ENCODE data around the gene IFT81. TPM values are rescaled to one million over a fixed set of nuclear protein-coding genes. Genes with fewer than 3 reads are reported as not detected.

IFT81 gene
- polyA plus RNA-seq, 1 of the 3 experiments (the other 2 are of a cell fraction): 7.9 TPM

DNA sequence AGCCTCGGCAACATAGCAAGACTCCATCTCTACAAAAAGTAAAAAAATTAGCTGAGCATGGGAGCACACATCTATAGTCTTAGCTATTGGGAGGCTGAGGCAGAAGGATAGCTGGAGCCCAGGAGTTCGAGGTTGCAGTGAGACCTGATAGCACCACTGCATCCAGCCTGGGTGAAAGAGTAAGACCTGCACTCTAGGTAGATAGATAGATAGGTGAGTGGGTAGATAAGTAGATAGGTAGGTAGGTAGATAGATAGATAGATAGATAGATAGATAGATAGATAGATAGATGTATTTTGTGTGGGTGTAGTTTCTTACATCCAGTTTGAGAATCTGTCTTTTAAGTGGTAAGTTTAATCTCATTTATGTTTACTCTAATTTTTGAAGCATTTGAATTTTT is 72.8 kb downstream of the IFT81 start:
- no peaks in the 10 kb centered on the region for H3K27me3 ChIP-seq (ENCODE audit: insufficient read depth)
- no peak overlapping the region for H3K4me3 ChIP-seq (ENCODE audit: low read depth in 2 of 2, low read length in 1 of 2)
- peaks cover 15 to 20% of the 10 kb centered on the region in 2 experiments for H3K36me3 ChIP-seq (replicated peaks in 1 of 2; ENCODE audit: control insufficient read depth in 1 of 2, insufficient read depth in 2 of 2, low read length in 1 of 2)
- H2AFZ ChIP-seq (ENCODE audit: low read depth): no peak overlapping the region
- no peak overlapping the region for H3K4me2 ChIP-seq
- no peak overlapping the region for H3K27ac ChIP-seq (ENCODE audit: low read depth in 2 of 2, low read length in 1 of 2)
- WGBS (ENCODE audit: low lambda C conversion rate): 90% methylated on average over 2 of the region's 2 CpGs
- no peaks in the 10 kb centered on the region for H3K79me2 ChIP-seq (ENCODE audit: insufficient read depth)
- DNase-seq: no peak
- TF ChIP-seq, protein P1, sequence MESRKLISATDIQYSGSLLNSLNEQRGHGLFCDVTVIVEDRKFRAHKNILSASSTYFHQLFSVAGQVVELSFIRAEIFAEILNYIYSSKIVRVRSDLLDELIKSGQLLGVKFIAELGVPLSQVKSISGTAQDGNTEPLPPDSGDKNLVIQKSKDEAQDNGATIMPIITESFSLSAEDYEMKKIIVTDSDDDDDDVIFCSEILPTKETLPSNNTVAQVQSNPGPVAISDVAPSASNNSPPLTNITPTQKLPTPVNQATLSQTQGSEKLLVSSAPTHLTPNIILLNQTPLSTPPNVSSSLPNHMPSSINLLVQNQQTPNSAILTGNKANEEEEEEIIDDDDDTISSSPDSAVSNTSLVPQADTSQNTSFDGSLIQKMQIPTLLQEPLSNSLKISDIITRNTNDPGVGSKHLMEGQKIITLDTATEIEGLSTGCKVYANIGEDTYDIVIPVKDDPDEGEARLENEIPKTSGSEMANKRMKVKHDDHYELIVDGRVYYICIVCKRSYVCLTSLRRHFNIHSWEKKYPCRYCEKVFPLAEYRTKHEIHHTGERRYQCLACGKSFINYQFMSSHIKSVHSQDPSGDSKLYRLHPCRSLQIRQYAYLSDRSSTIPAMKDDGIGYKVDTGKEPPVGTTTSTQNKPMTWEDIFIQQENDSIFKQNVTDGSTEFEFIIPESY (IDR thresholded peaks at IDR 0.05; ENCODE audit: borderline replicate concordance, low read depth): no peak
- no peak for TF ChIP-seq MEF2A (IDR thresholded peaks at IDR 0.05; ENCODE audit: borderline replicate concordance, low read depth)
- TF ChIP-seq REST (IDR thresholded peaks at IDR 0.05; ENCODE audit: low read depth, low read length): no peak
- TF ChIP-seq NRF1 (IDR thresholded peaks at IDR 0.05; ENCODE audit: low read depth, low read length): no peak
- TF ChIP-seq GABPA (IDR thresholded peaks at IDR 0.05; ENCODE audit: low read depth): no peak
- TF ChIP-seq ELF1 (IDR thresholded peaks at IDR 0.05): no peak
- ChIA-PET CTCF (no interaction called here), POLR2A (no interaction called here)
- H3K9ac ChIP-seq: no peak overlapping the region
- H4K20me1 ChIP-seq (ENCODE audit: insufficient read depth): no peaks in the 10 kb centered on the region
- peaks cover 6 to 20% of the 10 kb centered on the region in 2 experiments for H3K4me1 ChIP-seq (ENCODE audit: control insufficient read depth in 1 of 2, insufficient read depth in 2 of 2, low read depth in 1 of 2, low read length in 1 of 2)
- H3F3A ChIP-seq (replicated peaks; ENCODE audit: insufficient read depth): peaks cover 13% of the 10 kb centered on the region
- H3K9me3 ChIP-seq: no peaks in the 10 kb centered on the region
- no peaks in the 10 kb centered on the region for H3K9me2 ChIP-seq

DNA sequence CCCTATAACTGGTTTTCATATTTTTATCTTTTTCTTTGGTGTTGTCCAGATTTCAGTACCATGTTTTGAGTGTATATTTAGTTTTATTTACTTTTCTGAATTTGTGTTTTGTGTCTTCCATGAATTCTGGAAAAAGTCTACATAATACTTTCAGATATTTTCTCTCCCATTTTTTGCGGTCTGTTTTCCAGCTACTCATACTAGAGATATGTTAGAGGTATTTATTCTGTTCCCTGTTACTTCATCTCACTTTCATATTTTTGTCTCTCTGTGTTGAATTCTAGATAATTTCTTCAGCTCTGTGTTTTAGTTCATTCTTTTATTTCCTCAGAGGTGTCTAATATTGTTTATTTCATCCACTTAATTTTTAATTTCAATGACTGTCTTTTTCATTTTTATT is 74.2 kb downstream of the IFT81 start:
- DNase-seq: no peak
- WGBS (ENCODE audit: low lambda C conversion rate): 87% methylated on average over 1 of the region's 1 CpG
- Histone ChIP-seq H3K4me1 (ENCODE audit: control insufficient read depth in 1 of 2, insufficient read depth in 2 of 2, low read depth in 1 of 2, low read length in 1 of 2) (peaks cover 6 to 20% of the 10 kb centered on the region in 2 experiments), H2AFZ (ENCODE audit: low read depth) (no peak overlapping the region), H3K79me2 (ENCODE audit: insufficient read depth) (no peaks in the 10 kb centered on the region), H3K9me2 (no peaks in the 10 kb centered on the region), H3F3A (replicated peaks; ENCODE audit: insufficient read depth) (peaks cover 13% of the 10 kb centered on the region), H3K4me3 (ENCODE audit: low read depth in 2 of 2, low read length in 1 of 2) (no peak overlapping the region), H3K36me3 (replicated peaks in 1 of 2; ENCODE audit: control insufficient read depth in 1 of 2, insufficient read depth in 2 of 2, low read length in 1 of 2) (peaks cover 7 to 13% of the 10 kb centered on the region in 2 experiments), H3K27ac (ENCODE audit: low read depth in 2 of 2, low read length in 1 of 2) (peak overlapping the region in 1 of 2 experiments; percentile 85; a peak in 2 of 4 replicates), H3K9ac (peak overlapping the region; percentile 19; the same call in 1 of the 2 replicates), H3K9me3 (no peaks in the 10 kb centered on the region), H3K4me2 (peak overlapping the region; percentile 35; the same call in 1 of the 2 replicates), H3K27me3 (ENCODE audit: insufficient read depth) (no peaks in the 10 kb centered on the region), H4K20me1 (ENCODE audit: insufficient read depth) (no peaks in the 10 kb centered on the region)
- CTCF ChIA-PET: no interaction called here
- POLR2A ChIA-PET: interaction anchor here (0.6 kb wide), 1 partner anchor 15 kb away, joined by 3 read pairs; no protein-coding TSS in a partner anchor
- TF ChIP-seq SMC3 (IDR thresholded peaks at IDR 0.05; ENCODE audit: low read depth, low read length) (no peak), FOSL2 (IDR thresholded peaks at IDR 0.05; ENCODE audit: borderline replicate concordance, low read depth) (no peak), RCOR1 (IDR thresholded peaks at IDR 0.05; ENCODE audit: low read length) (no peak), PBX3 (IDR thresholded peaks at IDR 0.05) (no peak), USF1 (IDR thresholded peaks at IDR 0.05; ENCODE audit: borderline replicate concordance, low read depth) (no peak), CHD2 (IDR thresholded peaks at IDR 0.05; ENCODE audit: low read length, partially characterized antibody) (no peak), EP300 (IDR thresholded peaks at IDR 0.05; ENCODE audit: borderline replicate concordance in 1 of 2, low read depth in 1 of 2, low read length in 1 of 2) (no peak), TAF1 (IDR thresholded peaks at IDR 0.05; ENCODE audit: borderline replicate concordance, low read depth, low read length) (no peak), EZH2phosphoT487 (IDR thresholded peaks at IDR 0.05; ENCODE audit: borderline replicate concordance, low read depth) (no peak)
- TF ChIP-seq, protein P1 (IDR thresholded peaks at IDR 0.05; ENCODE audit: borderline replicate concordance, low read depth): no peak
